Psoas muscle (tissue), 8 donors: ENCODE results near the gene HCCS. TPM values are rescaled to one million over a fixed set of nuclear protein-coding genes. Genes with fewer than 3 reads are reported as not detected.

Experiments used
- ATAC-seq, 4 donors: fragments of 200-7000 bp; cut with Tn5 transposase; one replicate each; pipeline ENCODE4 v1.9.1; 2020; ENCODE audit warnings: moderate library complexity in 3 of 4, mild to moderate bottlenecking in 2 of 4
- DNase-seq, 2 donors: peaks; one replicate each; pipeline ENCODE4 v3.0.0-alpha.2; 2020
- H3K27ac ChIP-seq: fragments of 200-600 bp; one replicate; pipeline ENCODE4 v1.8.0; 2022
- H3K27me3 ChIP-seq, 3 donors: fragments of 200-600 bp in 1 of 3; one replicate each; pipeline versions ENCODE4 v1.6.1 to v1.8.0; 2013 to 2022; ENCODE audit warnings: low read length in 2 of 3, mild to moderate bottlenecking in 2 of 3, moderate library complexity in 1 of 3; ENCODE audit not compliant: insufficient read depth in 3 of 3
- H3K36me3 ChIP-seq, 2 donors: fragments of 200-600 bp in 1 of 2; one replicate each; pipeline versions ENCODE4 v1.6.1 to v1.8.0; 2013 to 2022; ENCODE audit warnings: low read depth in 1 of 2, mild to moderate bottlenecking in 1 of 2, moderate library complexity in 1 of 2; ENCODE audit not compliant: insufficient read depth in 1 of 2
- H3K4me1 ChIP-seq: fragments of 200-600 bp; one replicate; pipeline ENCODE4 v1.8.0; 2022
- H3K4me3 ChIP-seq: fragments of 200-600 bp; one replicate; pipeline ENCODE4 v1.8.0; 2022; ENCODE audit warnings: mild to moderate bottlenecking
- H3K9me3 ChIP-seq: fragments of 200-600 bp; one replicate; pipeline ENCODE4 v1.8.0; 2022
- WGBS, 3 donors: extraction: QIAGEN DNeasy Blood & Tissue Kit; methylation state at CpG; one replicate each; pipeline versions ENCODE4 v1.1.6 to v1.1.7; 2013; 5-methylcytosine and 5-hydroxymethylcytosine counted together
- intact Hi-C, 2 donors: fragments of 100-400 bp; cut with DNase I; formaldehyde crosslinking; loops; one replicate each; pipeline versions ENCODE4 v1.11.0 to v1.14.2; 2022
- polyA plus RNA-seq, 3 donors: library from polyadenylated mRNA; stranded (reverse); fragments of 200-250 nt; gene quantifications; one replicate each; pipeline ENCODE4 v1.2.3, GENCODE V29; 2013
- total RNA-seq, 4 donors: library from RNA; stranded (reverse); fragmentation: NEBNext Ultra II Directional in 2 of 4; extraction: Animal tissue kit (Norgen Biotek cat#: 25700) in 2 of 4; gene quantifications; one replicate each; pipeline versions ENCODE4 v1.2.1 to v1.2.4, GENCODE V29; 2021 to 2023
- TF ChIP-seq, protein P1 (sequence below): fragments of 200-600 bp; IDR thresholded peaks from one replicate; pipeline ENCODE4 v1.8.0; 2022; ENCODE audit warnings: antibody characterized with exemption
- donor health status: healthy with polysubstance abuse.
- donor health status: DM: no; HTN: no; CAD: no; lungs with moderate emphysema.
- donor health status: Bipolar disorder and iron deficiency.
- donor health status: healthy.
- donor health status: DM: yes; HTN: yes; CAD: no.
- donor health status: DM: no; HTN: no; CAD: no.
- donor health status: DM: no; HTN: no; CAD: no.
- donor health status: DM: yes; HTN: yes; CAD: no.

The HCCS gene
- total and polyA plus RNA-seq, 7 donors = 32.6 to 91.6 (median 53.8) TPM

DNA sequence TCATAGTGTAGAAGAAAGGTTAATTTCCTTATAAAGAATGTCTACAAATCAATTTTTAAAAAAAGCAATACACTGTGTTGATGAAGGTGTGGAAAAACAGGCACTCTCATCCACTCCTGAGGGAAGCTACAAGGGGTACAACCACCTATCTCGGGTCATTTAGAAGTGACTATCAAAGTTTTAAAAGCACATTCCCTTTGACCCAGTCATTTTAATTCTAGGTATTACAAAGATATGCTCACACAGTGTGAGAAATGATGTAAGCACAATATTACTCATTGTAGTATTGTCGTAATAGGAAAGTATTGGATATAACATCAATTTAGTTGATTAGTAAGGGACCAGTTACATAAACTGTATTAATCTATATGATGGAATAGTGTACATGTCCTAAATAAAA is 7.4 kb upstream of the HCCS start:
- Histone ChIP-seq H3K27me3 (peaks cover 0 to under 1% (median 0%) of the 10 kb centered on the region in 3 donors), H3K4me3 (no peak overlapping the region), H3K27ac (no peak overlapping the region), H3K4me1 (no peaks in the 10 kb centered on the region), H3K36me3 (no peaks in the 10 kb centered on the region), H3K9me3 (no peaks in the 10 kb centered on the region)
- TF ChIP-seq, protein P1, sequence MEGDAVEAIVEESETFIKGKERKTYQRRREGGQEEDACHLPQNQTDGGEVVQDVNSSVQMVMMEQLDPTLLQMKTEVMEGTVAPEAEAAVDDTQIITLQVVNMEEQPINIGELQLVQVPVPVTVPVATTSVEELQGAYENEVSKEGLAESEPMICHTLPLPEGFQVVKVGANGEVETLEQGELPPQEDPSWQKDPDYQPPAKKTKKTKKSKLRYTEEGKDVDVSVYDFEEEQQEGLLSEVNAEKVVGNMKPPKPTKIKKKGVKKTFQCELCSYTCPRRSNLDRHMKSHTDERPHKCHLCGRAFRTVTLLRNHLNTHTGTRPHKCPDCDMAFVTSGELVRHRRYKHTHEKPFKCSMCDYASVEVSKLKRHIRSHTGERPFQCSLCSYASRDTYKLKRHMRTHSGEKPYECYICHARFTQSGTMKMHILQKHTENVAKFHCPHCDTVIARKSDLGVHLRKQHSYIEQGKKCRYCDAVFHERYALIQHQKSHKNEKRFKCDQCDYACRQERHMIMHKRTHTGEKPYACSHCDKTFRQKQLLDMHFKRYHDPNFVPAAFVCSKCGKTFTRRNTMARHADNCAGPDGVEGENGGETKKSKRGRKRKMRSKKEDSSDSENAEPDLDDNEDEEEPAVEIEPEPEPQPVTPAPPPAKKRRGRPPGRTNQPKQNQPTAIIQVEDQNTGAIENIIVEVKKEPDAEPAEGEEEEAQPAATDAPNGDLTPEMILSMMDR = no peak
- ATAC-seq (no peak), DNase-seq (no peak)
- WGBS, 3 donors = 68 to 92% (median 89%) methylated on average over 2 of the region's 2 CpGs
- intact Hi-C loops = no loop called here

DNA sequence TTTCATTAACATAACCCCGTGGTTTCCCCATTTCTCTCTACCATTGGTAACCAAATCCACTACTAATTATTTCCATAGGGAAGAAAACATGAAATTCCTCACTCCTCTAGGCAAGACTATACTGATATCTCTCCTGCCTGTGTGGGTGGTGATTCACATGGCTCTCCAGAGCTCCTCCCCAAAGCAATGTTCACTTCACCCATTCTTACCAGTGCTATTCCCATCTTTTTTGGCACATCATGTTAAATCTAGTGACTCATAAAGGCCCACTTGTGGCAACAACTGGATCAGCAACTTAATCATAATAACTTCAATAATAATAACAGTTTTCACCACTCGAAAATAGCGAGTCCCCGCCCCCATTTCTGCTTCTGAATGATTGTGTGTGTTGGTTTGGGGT is 6.1 kb upstream of the HCCS start:
- H3K27ac ChIP-seq = no peak overlapping the region
- WGBS, 3 donors = 74 to 92% (median 87%) methylated on average over 4 of the region's 4 CpGs
- DNase-seq (no peak), ATAC-seq (no peak)
- H3K36me3 ChIP-seq = no peaks in the 10 kb centered on the region
- intact Hi-C loops = no loop called here
- H3K4me1 ChIP-seq = no peaks in the 10 kb centered on the region
- H3K9me3 ChIP-seq = no peaks in the 10 kb centered on the region
- TF ChIP-seq, protein P1 = no peak
- H3K27me3 ChIP-seq = peaks cover 0 to 5% (median 0%) of the 10 kb centered on the region in 3 donors
- no peak overlapping the region for H3K4me3 ChIP-seq

DNA sequence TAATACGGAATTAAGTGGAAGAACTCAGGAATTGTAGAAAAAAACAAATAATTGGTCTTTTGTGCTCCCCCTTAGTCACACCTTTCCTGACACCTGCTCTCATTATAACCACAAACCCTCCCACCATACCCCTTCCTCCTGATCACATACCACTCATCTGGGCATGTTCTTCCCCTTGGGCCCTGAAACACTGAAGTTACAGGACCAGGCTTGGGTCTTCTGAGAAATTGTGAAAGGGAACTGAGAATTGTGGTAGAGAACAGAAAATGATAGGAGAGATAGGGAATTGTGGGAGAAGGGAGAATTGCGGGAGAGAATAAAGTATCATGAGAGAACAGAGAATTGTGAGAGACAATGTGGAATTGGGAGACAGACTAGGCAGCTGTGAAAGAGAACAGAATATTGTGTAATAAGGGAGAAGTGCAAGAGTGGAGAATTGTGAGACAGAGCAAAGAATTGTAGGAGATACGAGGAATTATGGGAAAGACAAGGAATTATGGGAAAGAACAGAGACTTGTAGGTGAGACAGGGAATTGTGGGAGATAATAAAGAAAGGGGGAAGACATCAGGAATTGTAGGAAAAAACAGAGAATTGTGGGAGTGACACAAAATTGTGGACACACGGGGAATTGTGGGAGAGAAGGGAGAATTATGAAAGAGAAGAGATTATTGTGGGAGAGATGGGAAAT is 2.7 kb upstream of the HCCS start:
- no peak for ATAC-seq
- Histone ChIP-seq H3K4me1 (no peaks in the 10 kb centered on the region), H3K36me3 (peaks cover 0 to 4% of the 10 kb centered on the region in 2 donors), H3K27me3 (peaks cover 0 to 5% (median 0%) of the 10 kb centered on the region in 3 donors), H3K27ac (no peak overlapping the region), H3K4me3 (no peak overlapping the region), H3K9me3 (no peaks in the 10 kb centered on the region)
- DNase-seq = no peak
- intact Hi-C loops = no loop called here
- TF ChIP-seq, protein P1 = no peak
- 79 to 91% (median 86%) methylated on average over 4 of the region's 4 CpGs for WGBS, 3 donors

DNA sequence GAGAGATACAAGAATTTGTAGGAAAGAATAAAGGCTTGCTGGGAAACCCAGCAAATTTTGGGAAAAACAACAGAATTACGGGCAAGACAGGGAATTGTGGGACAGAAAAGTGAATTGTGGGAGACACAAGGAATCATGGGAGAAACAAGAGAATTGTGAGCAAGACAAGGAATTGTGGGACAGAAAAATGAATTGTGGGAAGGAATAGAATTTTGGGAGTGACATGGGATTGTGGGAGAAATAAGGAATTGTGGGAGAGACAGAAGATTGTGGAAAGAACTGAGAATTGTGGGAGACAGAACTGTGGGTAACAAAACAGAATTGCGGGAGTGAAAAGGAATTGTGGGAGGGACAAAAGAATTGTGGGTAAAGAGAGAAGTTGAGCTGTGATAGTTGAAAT is 1.2 kb upstream of the HCCS start:
- no peaks in the 10 kb centered on the region for H3K9me3 ChIP-seq
- DNase-seq (no peak), ATAC-seq (no peak)
- no peak overlapping the region for H3K4me3 ChIP-seq
- H3K27ac ChIP-seq = no peak overlapping the region
- peaks cover 0 to 5% (median 0%) of the 10 kb centered on the region in 3 donors for H3K27me3 ChIP-seq
- TF ChIP-seq, protein P1 = no peak
- H3K4me1 ChIP-seq = no peaks in the 10 kb centered on the region
- H3K36me3 ChIP-seq = peaks cover 3 to 17% of the 10 kb centered on the region in 2 donors
- WGBS, 3 donors = 93 to 97% (median 94%) methylated on average over 2 of the region's 2 CpGs
- intact Hi-C loops = no loop called here

DNA sequence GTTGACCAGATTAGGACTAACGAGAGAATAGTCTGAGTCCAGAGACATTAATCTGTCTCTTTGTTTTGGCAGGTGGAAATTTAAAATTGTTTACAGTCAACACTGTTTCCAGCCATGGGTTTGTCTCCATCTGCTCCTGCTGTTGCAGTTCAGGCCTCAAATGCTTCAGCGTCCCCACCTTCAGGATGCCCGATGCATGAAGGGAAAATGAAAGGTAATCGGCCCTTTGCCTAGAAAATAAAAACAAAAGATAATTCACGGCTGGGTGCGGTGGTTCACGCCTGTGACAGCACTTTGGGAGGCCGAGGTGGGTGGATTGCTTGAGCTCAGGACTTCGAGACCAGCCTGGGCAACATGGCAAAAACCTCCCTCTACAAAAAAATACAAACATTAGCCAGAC is 815 bp downstream of the HCCS start:
- peaks cover 0 to 5% (median 0%) of the 10 kb centered on the region in 3 donors for H3K27me3 ChIP-seq
- intact Hi-C loops = no loop called here
- no peaks in the 10 kb centered on the region for H3K4me1 ChIP-seq
- peak overlapping the region; percentile 86 for H3K27ac ChIP-seq
- DNase-seq (no peak), ATAC-seq (no peak)
- 34 to 53% (median 42%) methylated on average over 9 of the region's 9 CpGs for WGBS, 3 donors
- H3K4me3 ChIP-seq = peak overlapping the region; percentile 84
- TF ChIP-seq, protein P1 = no peak
- H3K36me3 ChIP-seq = peaks cover 3 to 37% of the 10 kb centered on the region in 2 donors
- H3K9me3 ChIP-seq = no peaks in the 10 kb centered on the region
